Keratinocyte (primary cell): ENCODE measurements around the gene CDK8. TPM values are rescaled to one million over a fixed set of nuclear protein-coding genes. Genes with fewer than 3 reads are reported as not detected.

Experiments used
- DNase-seq: peaks from one replicate; pipeline ENCODE4 v3.0.0-alpha.2; 2011; ENCODE audit warnings: low read depth, missing footprints, low spot score
- FAIRE-seq: peaks from 2 replicates; lab custom pipeline; 2011; peaks lifted over from hg19 to GRCh38; lab: Jason Lieb, UNC
- H2AFZ ChIP-seq: 2 replicates; pipeline ENCODE4 v1.6.0; 2012; ENCODE audit warnings: low read length, control low read depth, inconsistent platforms; ENCODE audit not compliant: control insufficient read depth
- H3K27ac ChIP-seq: 2 replicates; pipeline ENCODE4 v1.5.1; 2011; ENCODE audit warnings: low read length; ENCODE audit not compliant: control insufficient read depth, insufficient read depth
- H3K27me3 ChIP-seq: 3 replicates; pipeline ENCODE4 v1.6.0; 2011; ENCODE audit warnings: low read length; ENCODE audit not compliant: control insufficient read depth, insufficient read depth; ENCODE audit errors: extremely low read depth
- H3K36me3 ChIP-seq, 2 experiments: 2 replicates in 1 of 2; 3 replicates in 1 of 2; pipeline ENCODE4 v1.5.1; 2011; ENCODE audit warnings: low read length in 2 of 2, mild to moderate bottlenecking in 1 of 2; ENCODE audit not compliant: control insufficient read depth in 2 of 2, insufficient read depth in 2 of 2; ENCODE audit errors: extremely low read depth in 1 of 2
- H3K4me1 ChIP-seq: 3 replicates; pipeline ENCODE4 v1.5.1; 2011; ENCODE audit warnings: low read length; ENCODE audit not compliant: control insufficient read depth, insufficient read depth; ENCODE audit errors: extremely low read depth
- H3K4me2 ChIP-seq: 3 replicates; pipeline ENCODE4 v1.6.0; 2011; ENCODE audit warnings: low read depth, low read length; ENCODE audit not compliant: control insufficient read depth, insufficient read depth; ENCODE audit errors: extremely low read depth
- H3K4me3 ChIP-seq, 3 experiments: fragments of 200-600 bp in 1 of 3; sonication (generic) in 1 of 3; 2 replicates in 2 of 3; 3 replicates in 1 of 3; pipeline ENCODE4 v1.5.1; 2011 to 2016; ENCODE audit warnings: low read length in 3 of 3, mild to moderate bottlenecking in 3 of 3, control low read depth in 2 of 3, inconsistent platforms in 1 of 3, low read depth in 1 of 3, mixed read lengths in 1 of 3, mixed run types in 1 of 3, moderate library complexity in 1 of 3; ENCODE audit not compliant: control insufficient read depth in 2 of 3, insufficient read depth in 2 of 3; ENCODE audit errors: extremely low read depth in 1 of 3
- H3K79me2 ChIP-seq: 2 replicates; pipeline ENCODE4 v1.6.0; 2012; ENCODE audit warnings: low read length; ENCODE audit not compliant: control insufficient read depth, insufficient read depth
- H3K9ac ChIP-seq: 3 replicates; pipeline ENCODE4 v1.6.0; 2011; ENCODE audit warnings: low read length; ENCODE audit not compliant: control insufficient read depth, insufficient read depth; ENCODE audit errors: extremely low read depth
- H3K9me1 ChIP-seq: 3 replicates; pipeline ENCODE4 v1.6.0; 2011; ENCODE audit warnings: low read length; ENCODE audit not compliant: control insufficient read depth, insufficient read depth; ENCODE audit errors: extremely low read depth
- H3K9me3 ChIP-seq: 2 replicates; pipeline ENCODE4 v1.5.1; 2012; ENCODE audit warnings: low read depth, low read length; ENCODE audit not compliant: control insufficient read depth
- H4K20me1 ChIP-seq: 3 replicates; pipeline ENCODE4 v1.6.0; 2011; ENCODE audit warnings: low read length; ENCODE audit not compliant: control insufficient read depth, insufficient read depth; ENCODE audit errors: extremely low read depth
- EZH2 ChIP-seq: IDR thresholded peaks from one replicate; pipeline ENCODE4 v1.6.1; 2012; ENCODE audit warnings: inconsistent platforms, mild to moderate bottlenecking, low read length, moderate library complexity
- dilution Hi-C: fragments of 300-500 bp; cut with MboI; formaldehyde crosslinking; loops from one replicate; pipeline ENCODE4 v1.7.0; 2020; ENCODE audit warnings: low sequenced_read_pairs; ENCODE audit not compliant: extremely low pct_ligation_motif_present
- polyA plus RNA-seq, 5 experiments: library from polyadenylated mRNA; depleted of rRNA in 3 of 5; stranded (reverse) in 3 of 5; stranded (forward) in 1 of 5; unstranded in 1 of 5; fragments of >200 nt; gene quantifications; 1 replicate in 1 of 5; 2 replicates in 3 of 5; 3 replicates in 1 of 5; pipeline versions ENCODE4 v1.2.1 to v1.2.3, GENCODE V29; 2011 to 2012; ENCODE audit warnings: missing spikeins in 2 of 5, low read depth in 1 of 5, low replicate concordance in 1 of 5
- TF ChIP-seq, protein P1 (sequence below), 3 experiments: IDR thresholded peaks in 1 of 3; conservative IDR thresholded peaks in 1 of 3; optimal IDR thresholded peaks in 1 of 3; 2 replicates in 2 of 3; 3 replicates in 1 of 3; pipeline versions ENCODE3 to v1.5.1; 2011; ENCODE audit warnings: low read length in 3 of 3, mild to moderate bottlenecking in 3 of 3, moderate library complexity in 2 of 3, control low read depth in 1 of 3, inconsistent platforms in 1 of 3; ENCODE audit not compliant: insufficient read depth in 2 of 3; ENCODE audit errors: extremely low read depth in 1 of 3

The CDK8 gene
- polyA plus RNA-seq, 1 donor (not counting 4 experiments of a cell fraction or from before 2014, with no cell fraction given), result 27.5 TPM

DNA sequence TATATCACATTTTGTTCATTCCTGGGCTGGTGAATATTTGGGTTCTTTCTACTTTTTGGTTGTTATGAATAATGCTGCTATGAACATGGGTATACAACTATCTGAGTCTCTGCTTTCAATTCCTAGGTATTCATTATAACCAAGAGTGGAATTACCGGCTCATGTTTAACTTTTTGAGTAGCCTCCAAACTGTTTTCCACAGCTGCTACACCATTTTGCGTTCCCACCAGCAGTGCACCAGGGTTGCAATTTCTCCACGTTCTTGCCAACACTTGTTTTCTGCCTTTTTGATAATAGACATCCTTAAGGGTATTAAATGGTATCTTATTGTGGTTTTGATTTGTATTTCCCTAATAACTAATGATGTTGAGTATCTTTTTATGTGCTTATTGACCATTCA is 16.8 kb downstream of the CDK8 start:
- Histone ChIP-seq H3K9me3 (no peaks in the 10 kb centered on the region), H3K79me2 (peaks cover 79% of the 10 kb centered on the region), H3K4me1 (no peaks in the 10 kb centered on the region), H3K9ac (no peak overlapping the region), H3K9me1 (no peaks in the 10 kb centered on the region), H4K20me1 (no peaks in the 10 kb centered on the region), H3K4me3 (no peak overlapping the region), H2AFZ (no peak overlapping the region), H3K27ac (no peak overlapping the region), H3K27me3 (no peaks in the 10 kb centered on the region), H3K36me3 (no peaks in the 10 kb centered on the region), H3K4me2 (no peak overlapping the region)
- FAIRE-seq, result no peak
- DNase-seq, result no peak
- dilution Hi-C loops, result no loop called here
- TF ChIP-seq, protein P1, sequence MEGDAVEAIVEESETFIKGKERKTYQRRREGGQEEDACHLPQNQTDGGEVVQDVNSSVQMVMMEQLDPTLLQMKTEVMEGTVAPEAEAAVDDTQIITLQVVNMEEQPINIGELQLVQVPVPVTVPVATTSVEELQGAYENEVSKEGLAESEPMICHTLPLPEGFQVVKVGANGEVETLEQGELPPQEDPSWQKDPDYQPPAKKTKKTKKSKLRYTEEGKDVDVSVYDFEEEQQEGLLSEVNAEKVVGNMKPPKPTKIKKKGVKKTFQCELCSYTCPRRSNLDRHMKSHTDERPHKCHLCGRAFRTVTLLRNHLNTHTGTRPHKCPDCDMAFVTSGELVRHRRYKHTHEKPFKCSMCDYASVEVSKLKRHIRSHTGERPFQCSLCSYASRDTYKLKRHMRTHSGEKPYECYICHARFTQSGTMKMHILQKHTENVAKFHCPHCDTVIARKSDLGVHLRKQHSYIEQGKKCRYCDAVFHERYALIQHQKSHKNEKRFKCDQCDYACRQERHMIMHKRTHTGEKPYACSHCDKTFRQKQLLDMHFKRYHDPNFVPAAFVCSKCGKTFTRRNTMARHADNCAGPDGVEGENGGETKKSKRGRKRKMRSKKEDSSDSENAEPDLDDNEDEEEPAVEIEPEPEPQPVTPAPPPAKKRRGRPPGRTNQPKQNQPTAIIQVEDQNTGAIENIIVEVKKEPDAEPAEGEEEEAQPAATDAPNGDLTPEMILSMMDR (optimal IDR thresholded peaks at IDR 0.05 in 1 of 3, IDR thresholded peaks at IDR 0.05 in 1 of 3, conservative IDR thresholded peaks at IDR 0.05 in 1 of 3; ENCODE audit: extremely low read depth in 1 of 3, insufficient read depth in 2 of 3, low read length in 3 of 3), result no peak
- no peak for TF ChIP-seq EZH2

DNA sequence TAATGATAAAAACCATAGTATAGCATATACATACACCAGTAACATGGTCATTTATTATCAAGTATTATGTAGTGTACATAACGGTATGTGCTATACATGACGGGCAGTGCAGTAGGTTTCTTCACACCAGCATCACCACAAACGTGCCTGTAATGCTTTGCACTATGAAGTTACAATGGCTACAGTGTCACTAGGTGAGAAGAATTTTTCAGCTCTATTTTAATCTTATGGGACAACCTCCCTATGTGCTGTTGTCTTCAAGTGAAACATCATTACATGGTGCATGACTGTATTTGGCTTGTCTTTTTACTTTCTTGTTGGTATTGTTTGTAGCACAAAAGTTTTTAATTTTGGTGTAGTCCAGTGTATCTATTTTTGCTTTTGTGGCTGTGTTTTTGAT is 18.7 kb downstream of the CDK8 start:
- no peak overlapping the region for H2AFZ ChIP-seq
- no peaks in the 10 kb centered on the region for H3K9me1 ChIP-seq
- H3K4me1 ChIP-seq, result no peaks in the 10 kb centered on the region
- no peaks in the 10 kb centered on the region for H4K20me1 ChIP-seq
- H3K27me3 ChIP-seq, result no peaks in the 10 kb centered on the region
- no peak for TF ChIP-seq EZH2
- TF ChIP-seq, protein P1 (optimal IDR thresholded peaks at IDR 0.05 in 1 of 3, IDR thresholded peaks at IDR 0.05 in 1 of 3, conservative IDR thresholded peaks at IDR 0.05 in 1 of 3; ENCODE audit: extremely low read depth in 1 of 3, insufficient read depth in 2 of 3, low read length in 3 of 3), result no peak
- H3K4me2 ChIP-seq, result no peak overlapping the region
- peaks cover 68% of the 10 kb centered on the region for H3K79me2 ChIP-seq
- H3K9me3 ChIP-seq, result no peaks in the 10 kb centered on the region
- FAIRE-seq, result no peak
- no peaks in the 10 kb centered on the region for H3K36me3 ChIP-seq
- dilution Hi-C loops, result no loop called here
- H3K27ac ChIP-seq, result no peak overlapping the region
- no peak overlapping the region for H3K4me3 ChIP-seq
- H3K9ac ChIP-seq, result no peak overlapping the region
- no peak for DNase-seq
